ENCODE data around the gene PMPCA. TPM values are rescaled to one million over a fixed set of nuclear protein-coding genes. Genes with fewer than 3 reads are reported as not detected.
"Not testable (repeated sequence)": the region's sequence is repeated elsewhere in the genome, so short reads cannot be mapped to it uniquely, and the experiment has no call there.

The PMPCA gene
- total RNA-seq, 1 experiment from 2014 or later: 54.9 TPM

- POLR2A ChIA-PET (ENCODE audit: unreplicated experiment): no interaction called here
- no peak overlapping the region for H3K27ac ChIP-seq (ENCODE audit: low read length)
- CTCF ChIA-PET: interaction anchor here (0.6 kb wide), 1 partner anchor 232 kb away, joined by 7 read pairs; no protein-coding TSS in a partner anchor
Measured at GRCh38 chr9:136424750-136425362, 14.4 kb downstream of the PMPCA start.

GRCh38 chr9:136425367-136425766 lies 14.9 kb downstream of the PMPCA start:
- H3K9me2 ChIP-seq (replicated peaks; ENCODE audit: low read length); H3K36me3 ChIP-seq (ENCODE audit: low read depth, low read length); H3K9me3 ChIP-seq (ENCODE audit: low read length); H3K4me2 ChIP-seq (ENCODE audit: low read length); DNase-seq; H4K20me1 ChIP-seq (ENCODE audit: low read length); H3K27me3 ChIP-seq (ENCODE audit: low read length); POLR2A ChIA-PET (ENCODE audit: unreplicated experiment); H3K27ac ChIP-seq (ENCODE audit: low read length); H3K4me3 ChIP-seq (ENCODE audit: low read length); H3K4me1 ChIP-seq (ENCODE audit: insufficient read depth, low read length); H3K9ac ChIP-seq (ENCODE audit: low read length); intact Hi-C loops (cut with micrococcal nuclease); BruUV-seq (replicated peaks); H3K79me2 ChIP-seq (ENCODE audit: low read length); ATAC-seq; H2AFZ ChIP-seq (ENCODE audit: low read length); H3F3A ChIP-seq (ENCODE audit: low read length, unreplicated experiment): not testable (repeated sequence)
- CTCF ChIA-PET: interaction anchor here (0.6 kb wide), 1 partner anchor 231 kb away, joined by 7 read pairs; no protein-coding TSS in a partner anchor

More at GRCh38 chr9:136424750-136425362, 14.4 kb downstream of the PMPCA start:
- Histone ChIP-seq H3K9me2 (replicated peaks; ENCODE audit: low read length) (no peaks in the 10 kb centered on the region), H3F3A (ENCODE audit: low read length, unreplicated experiment) (no peaks in the 10 kb centered on the region), H3K4me2 (ENCODE audit: low read length) (no peak overlapping the region), H3K36me3 (ENCODE audit: low read depth, low read length) (no peaks in the 10 kb centered on the region), H3K9ac (ENCODE audit: low read length) (no peak overlapping the region), H3K4me1 (ENCODE audit: insufficient read depth, low read length) (no peaks in the 10 kb centered on the region), H3K27me3 (ENCODE audit: low read length) (no peaks in the 10 kb centered on the region), H4K20me1 (ENCODE audit: low read length) (no peaks in the 10 kb centered on the region), H3K4me3 (ENCODE audit: low read length) (no peak overlapping the region), H3K79me2 (ENCODE audit: low read length) (no peaks in the 10 kb centered on the region), H2AFZ (ENCODE audit: low read length) (no peak overlapping the region), H3K9me3 (ENCODE audit: low read length) (no peaks in the 10 kb centered on the region)
- intact Hi-C loops (cut with micrococcal nuclease): no loop called here
- BruUV-seq (replicated peaks): no TSS peak
- ATAC-seq: no peak
- TF ChIP-seq, protein P1, sequence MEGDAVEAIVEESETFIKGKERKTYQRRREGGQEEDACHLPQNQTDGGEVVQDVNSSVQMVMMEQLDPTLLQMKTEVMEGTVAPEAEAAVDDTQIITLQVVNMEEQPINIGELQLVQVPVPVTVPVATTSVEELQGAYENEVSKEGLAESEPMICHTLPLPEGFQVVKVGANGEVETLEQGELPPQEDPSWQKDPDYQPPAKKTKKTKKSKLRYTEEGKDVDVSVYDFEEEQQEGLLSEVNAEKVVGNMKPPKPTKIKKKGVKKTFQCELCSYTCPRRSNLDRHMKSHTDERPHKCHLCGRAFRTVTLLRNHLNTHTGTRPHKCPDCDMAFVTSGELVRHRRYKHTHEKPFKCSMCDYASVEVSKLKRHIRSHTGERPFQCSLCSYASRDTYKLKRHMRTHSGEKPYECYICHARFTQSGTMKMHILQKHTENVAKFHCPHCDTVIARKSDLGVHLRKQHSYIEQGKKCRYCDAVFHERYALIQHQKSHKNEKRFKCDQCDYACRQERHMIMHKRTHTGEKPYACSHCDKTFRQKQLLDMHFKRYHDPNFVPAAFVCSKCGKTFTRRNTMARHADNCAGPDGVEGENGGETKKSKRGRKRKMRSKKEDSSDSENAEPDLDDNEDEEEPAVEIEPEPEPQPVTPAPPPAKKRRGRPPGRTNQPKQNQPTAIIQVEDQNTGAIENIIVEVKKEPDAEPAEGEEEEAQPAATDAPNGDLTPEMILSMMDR (conservative IDR thresholded peaks at IDR 0.05; ENCODE audit: low read depth, low read length): no peak
- no peak for TF ChIP-seq EZH2phosphoT487 (IDR thresholded peaks at IDR 0.05; ENCODE audit: borderline replicate concordance, low read length)
- no peak for TF ChIP-seq EZH2 (IDR thresholded peaks at IDR 0.05; ENCODE audit: low read length, unreplicated experiment)
- DNase-seq: no peak

- Histone ChIP-seq H3F3A (ENCODE audit: low read length, unreplicated experiment) (no peaks in the 10 kb centered on the region), H3K9me2 (replicated peaks; ENCODE audit: low read length) (no peaks in the 10 kb centered on the region), H3K4me1 (ENCODE audit: insufficient read depth, low read length) (no peaks in the 10 kb centered on the region), H3K79me2 (ENCODE audit: low read length) (no peaks in the 10 kb centered on the region), H3K4me2 (ENCODE audit: low read length) (no peak overlapping the region), H3K27ac (ENCODE audit: low read length) (no peak overlapping the region), H4K20me1 (ENCODE audit: low read length) (no peaks in the 10 kb centered on the region), H3K9me3 (ENCODE audit: low read length) (no peaks in the 10 kb centered on the region), H3K4me3 (ENCODE audit: low read length) (no peak overlapping the region), H2AFZ (ENCODE audit: low read length) (no peak overlapping the region), H3K9ac (ENCODE audit: low read length) (no peak overlapping the region), H3K36me3 (ENCODE audit: low read depth, low read length) (no peaks in the 10 kb centered on the region), H3K27me3 (ENCODE audit: low read length) (no peaks in the 10 kb centered on the region)
- ATAC-seq: no peak
- DNase-seq: no peak
- TF ChIP-seq EZH2 (IDR thresholded peaks at IDR 0.05; ENCODE audit: low read length, unreplicated experiment): no peak
- TF ChIP-seq, protein P1 (conservative IDR thresholded peaks at IDR 0.05; ENCODE audit: low read depth, low read length): no peak
- TF ChIP-seq EZH2phosphoT487 (IDR thresholded peaks at IDR 0.05; ENCODE audit: borderline replicate concordance, low read length): no peak
- BruUV-seq (replicated peaks): no TSS peak
- intact Hi-C loops (cut with micrococcal nuclease): no loop called here
- ChIA-PET CTCF (no interaction called here), POLR2A (ENCODE audit: unreplicated experiment) (no interaction called here)
Measured at GRCh38 chr9:136426787-136427186, 16.3 kb downstream of the PMPCA start.
